ENCODE results near the gene DUSP9.

DUSP9 gene

GRCh38 chrX:153649178-153649914, 2.3 kb downstream of the DUSP9 start:
- peak; percentile 74 for DNase-seq

- DNase-seq = peak; percentile 46
These were observed 3.1 kb downstream of the DUSP9 start for GRCh38 chrX:153649915-153650782.

- peak; percentile 33 for DNase-seq
These were observed 4.0 kb downstream of the DUSP9 start for GRCh38 chrX:153650959-153651358.

GRCh38 chrX:153651540-153652079, 4.6 kb downstream of the DUSP9 start:
- peak; percentile 56 for DNase-seq

GRCh38 chrX:153653556-153653955, 6.6 kb downstream of the DUSP9 start:
- no peak for DNase-seq

- peak; percentile 29 for DNase-seq
These were observed 10.2 kb downstream of the DUSP9 start for GRCh38 chrX:153657161-153657560.

- no peak for DNase-seq
These were observed 12.3 kb downstream of the DUSP9 start for GRCh38 chrX:153659268-153659667.

GRCh38 chrX:153662266-153662665, 15.3 kb downstream of the DUSP9 start:
- peak; percentile 80 for DNase-seq

GRCh38 chrX:153665726-153666306, 18.8 kb downstream of the DUSP9 start:
- DNase-seq = no peak

GRCh38 chrX:153667281-153667955, 20.4 kb downstream of the DUSP9 start:
- DNase-seq = no peak

GRCh38 chrX:153667956-153668396, 21.0 kb downstream of the DUSP9 start:
- DNase-seq = peak; percentile 85

- no peak for DNase-seq
These were observed 21.6 kb downstream of the DUSP9 start for GRCh38 chrX:153668423-153669173.

- DNase-seq = peak; percentile 56
These were observed 22.3 kb downstream of the DUSP9 start for GRCh38 chrX:153669174-153669890.

GRCh38 chrX:153669901-153670731, 23.1 kb downstream of the DUSP9 start:
- no peak for DNase-seq

- peak; percentile 46 for DNase-seq
These were observed 24.0 kb downstream of the DUSP9 start for GRCh38 chrX:153670748-153671588.

- DNase-seq = no peak
These were observed 24.9 kb downstream of the DUSP9 start for GRCh38 chrX:153671589-153672530.

GRCh38 chrX:153672531-153673427, 25.8 kb downstream of the DUSP9 start:
- peak; percentile 54 for DNase-seq

Measured in islet precursor cell (in vitro differentiated cells).